GM12873 (cell line): ENCODE data around the gene PLPP1.

Source experiments
- CTCF ChIP-seq: IDR thresholded peaks from 2 replicates; pipeline ENCODE4 v1.5.1; 2012; ENCODE audit warnings: low read depth, mild to moderate bottlenecking, moderate library complexity, low read length, control low read depth; ENCODE audit not compliant: insufficient read depth; ENCODE audit errors: missing control alignments

The PLPP1 gene

GRCh38 chr5:55463613-55464012 is 71.2 kb downstream of the PLPP1 start:
- TF ChIP-seq CTCF: no peak

DNA sequence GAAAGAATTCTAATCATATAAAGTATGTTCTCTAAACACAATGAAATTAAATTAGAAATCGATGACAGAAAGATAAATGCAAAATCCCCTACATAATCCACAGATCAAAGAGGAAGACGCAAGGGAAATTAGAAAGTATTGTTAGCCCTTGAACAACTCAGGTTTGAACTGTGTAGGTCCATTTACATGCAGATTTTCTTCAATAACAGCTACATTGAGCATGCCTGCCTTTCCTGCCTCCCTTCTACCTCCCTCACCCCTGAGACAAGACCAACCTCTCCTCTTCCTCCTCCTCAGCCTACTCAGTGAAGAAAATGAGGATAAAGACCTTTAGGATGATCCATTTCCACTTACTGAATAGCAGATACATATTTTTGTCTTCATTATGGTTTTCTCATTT is 75.2 kb downstream of the PLPP1 start:
- TF ChIP-seq CTCF: no peak

GRCh38 chr5:55456216-55456895 is 78.4 kb downstream of the PLPP1 start:
- TF ChIP-seq CTCF: no peak

- TF ChIP-seq CTCF: no peak
These were observed 80.5 kb downstream of the PLPP1 start for GRCh38 chr5:55454282-55454681.

- no peak for TF ChIP-seq CTCF
These were observed 81.6 kb downstream of the PLPP1 start for GRCh38 chr5:55453211-55453610.

DNA sequence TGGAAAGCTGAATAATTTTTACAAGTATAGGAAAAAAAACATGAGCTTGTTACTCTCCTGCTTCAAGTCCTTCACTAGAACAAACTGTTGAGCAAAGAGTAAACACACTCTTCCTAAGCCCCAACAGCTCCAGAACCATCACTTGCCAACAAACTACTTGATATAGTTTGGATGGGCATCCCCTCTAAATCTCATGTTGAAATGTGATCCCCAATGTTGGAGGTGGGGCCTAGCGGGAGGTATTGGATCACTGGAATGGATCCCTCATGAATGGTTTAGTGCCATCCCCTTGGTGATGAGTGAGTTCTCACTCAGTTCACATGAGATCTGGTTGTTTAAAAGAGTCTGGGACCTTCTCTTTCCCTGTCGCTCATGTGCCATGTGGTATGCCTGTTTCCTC is 82.8 kb downstream of the PLPP1 start:
- no peak for TF ChIP-seq CTCF

- no peak for TF ChIP-seq CTCF
These were observed 84.6 kb downstream of the PLPP1 start for GRCh38 chr5:55450050-55450765.
